GM12891 (cell line): ENCODE data around the gene IRF8.
"Not testable (repeated sequence)": the region's sequence is repeated elsewhere in the genome, so short reads cannot be mapped to it uniquely, and the experiment has no call there.

Source experiments
- DNase-seq: peaks from one replicate; pipeline ENCODE4 v3.0.0; 2011; ENCODE audit warnings: low spot score; ENCODE audit not compliant: insufficient read length
- FAIRE-seq: peaks from 2 replicates; lab custom pipeline; 2011; peaks lifted over from hg19 to GRCh38; lab: Jason Lieb, UNC
- PAX5 ChIP-seq: IDR thresholded peaks from 2 replicates; pipeline ENCODE4 v1.6.1; 2011; ENCODE audit warnings: low read length, moderate library complexity, mild to moderate bottlenecking; ENCODE audit not compliant: insufficient read depth, severe bottlenecking
- POLR2A ChIP-seq: IDR thresholded peaks from 2 replicates; pipeline ENCODE4 v1.6.1; 2011; ENCODE audit warnings: low read depth, low read length, control low read depth
- POLR2AphosphoS5 ChIP-seq: IDR thresholded peaks from 2 replicates; pipeline ENCODE4 v1.6.1; 2011; ENCODE audit warnings: low read depth, low read length, control low read depth
- POU2F2 ChIP-seq: IDR thresholded peaks from 2 replicates; pipeline ENCODE4 v1.6.1; 2011; ENCODE audit warnings: low read depth, mild to moderate bottlenecking, control low read depth, low read length, moderate library complexity
- SPI1 ChIP-seq: IDR thresholded peaks from 2 replicates; pipeline ENCODE4 v1.6.1; 2011; ENCODE audit warnings: low read depth, low read length, control low read depth
- TAF1 ChIP-seq: IDR thresholded peaks from 2 replicates; pipeline ENCODE4 v1.6.1; 2011; ENCODE audit warnings: low read depth, low read length, control low read depth

IRF8 gene

DNA sequence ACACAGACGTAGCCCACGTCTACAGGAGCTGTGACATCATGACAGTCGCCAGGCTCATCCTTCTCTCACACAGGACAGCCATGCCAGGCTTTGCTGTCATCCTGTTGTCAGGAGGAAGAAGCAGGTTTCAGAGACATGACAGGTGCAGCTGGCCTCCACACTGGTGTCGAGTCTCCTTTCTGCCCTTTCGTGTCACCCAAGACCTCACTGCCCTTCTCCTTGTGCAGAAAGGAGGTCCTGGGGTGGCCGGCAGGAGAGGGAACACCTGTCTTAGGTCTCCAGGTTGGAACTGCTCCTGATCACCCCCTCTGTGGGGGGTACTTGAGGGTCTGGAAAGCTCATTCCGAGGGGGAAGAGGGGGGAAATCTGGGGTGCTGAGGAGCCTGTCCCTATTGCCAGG, 41.6 kb upstream of the IRF8 start:
- no peak for TF ChIP-seq POU2F2
- no peak for TF ChIP-seq PAX5
- TF ChIP-seq TAF1: no peak
- no peak for TF ChIP-seq SPI1
- no peak for TF ChIP-seq POLR2AphosphoS5
- no peak for TF ChIP-seq POLR2A
- FAIRE-seq (peak; percentile 81), DNase-seq (no peak)

DNA sequence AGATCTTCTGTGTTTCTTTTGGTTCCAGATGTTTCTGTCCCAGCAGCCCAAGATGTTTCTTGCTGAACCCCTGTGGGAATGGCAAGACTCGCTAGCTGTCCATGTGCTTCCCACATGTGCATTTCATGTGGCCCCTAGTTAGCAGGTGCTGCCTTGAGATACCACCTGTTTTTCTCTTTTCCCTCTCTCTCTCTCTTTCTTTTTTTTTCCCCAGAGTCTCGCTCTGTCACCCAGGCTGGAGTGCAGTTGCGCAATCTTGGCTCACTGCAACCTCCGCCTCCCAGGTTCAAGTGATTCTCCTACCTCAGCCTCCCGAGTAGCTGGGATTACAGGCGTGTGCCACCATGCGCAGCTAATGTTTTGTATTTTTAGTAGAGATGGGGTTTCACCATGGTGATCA, 40.4 kb upstream of the IRF8 start:
- not testable (repeated sequence) for FAIRE-seq, DNase-seq

GRCh38 chr16:85858984-85859817, 39.8 kb upstream of the IRF8 start:
- FAIRE-seq (no peak), DNase-seq (no peak)
- no peak for TF ChIP-seq POLR2AphosphoS5
- TF ChIP-seq PAX5: no peak
- no peak for TF ChIP-seq TAF1
- no peak for TF ChIP-seq SPI1
- no peak for TF ChIP-seq POU2F2
- no peak for TF ChIP-seq POLR2A

- FAIRE-seq: no peak
- no peak for DNase-seq
- TF ChIP-seq POLR2A (no peak), POLR2AphosphoS5 (no peak), POU2F2 (no peak)
Measured at GRCh38 chr16:85859818-85860125, 39.2 kb upstream of the IRF8 start.

- TF ChIP-seq POU2F2: 0 out of 2 replicates have a peak, but pooled peaks have one; percentile 6
- no peak for TF ChIP-seq TAF1
- no peak for TF ChIP-seq PAX5
- TF ChIP-seq SPI1: peak; percentile 93
- TF ChIP-seq POLR2AphosphoS5: no peak
- DNase-seq (no peak), FAIRE-seq (peak; percentile 52)
Measured at GRCh38 chr16:85860413-85861094, 38.4 kb upstream of the IRF8 start.

GRCh38 chr16:85861095-85861825, 37.7 kb upstream of the IRF8 start:
- no peak for FAIRE-seq
- TF ChIP-seq SPI1 (no peak), PAX5 (no peak), POU2F2 (no peak), POLR2A (no peak), TAF1 (no peak), POLR2AphosphoS5 (no peak)
- DNase-seq: no peak

- FAIRE-seq (no peak), DNase-seq (no peak)
- no peak for TF ChIP-seq POU2F2
- no peak for TF ChIP-seq PAX5
- no peak for TF ChIP-seq SPI1
- no peak for TF ChIP-seq TAF1
- no peak for TF ChIP-seq POLR2AphosphoS5
- TF ChIP-seq POLR2A: no peak
Measured at GRCh38 chr16:85862476-85863383, 36.2 kb upstream of the IRF8 start.

DNA sequence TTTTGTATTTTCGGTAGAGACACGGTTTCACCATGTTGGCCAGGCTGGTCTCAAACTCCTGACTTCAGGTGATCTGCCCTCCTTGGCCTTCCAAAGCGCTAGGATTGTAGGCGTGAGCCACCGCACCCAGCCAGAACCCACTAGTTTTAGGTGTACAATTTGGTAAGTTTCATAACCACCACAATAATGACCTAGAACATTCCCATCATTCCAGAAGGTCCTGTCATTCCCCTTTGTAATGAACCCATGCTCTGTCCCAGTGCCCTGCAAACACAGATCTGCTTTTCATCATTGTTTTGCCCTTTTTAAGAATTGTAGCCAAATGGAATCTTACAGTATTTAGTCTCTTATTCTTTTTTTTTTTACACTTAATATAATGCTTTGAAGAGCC, 35.6 kb upstream of the IRF8 start:
- no peak for DNase-seq
- no peak for FAIRE-seq
- TF ChIP-seq POLR2A (no peak), POLR2AphosphoS5 (no peak), POU2F2 (no peak), SPI1 (no peak), PAX5 (no peak), TAF1 (no peak)

GRCh38 chr16:85864965-85865364, 34.0 kb upstream of the IRF8 start:
- FAIRE-seq (no peak), DNase-seq (no peak)
- no peak for TF ChIP-seq POLR2AphosphoS5
- TF ChIP-seq POLR2A: no peak
- TF ChIP-seq PAX5: no peak
- no peak for TF ChIP-seq TAF1
- TF ChIP-seq SPI1: no peak
- no peak for TF ChIP-seq POU2F2

DNA sequence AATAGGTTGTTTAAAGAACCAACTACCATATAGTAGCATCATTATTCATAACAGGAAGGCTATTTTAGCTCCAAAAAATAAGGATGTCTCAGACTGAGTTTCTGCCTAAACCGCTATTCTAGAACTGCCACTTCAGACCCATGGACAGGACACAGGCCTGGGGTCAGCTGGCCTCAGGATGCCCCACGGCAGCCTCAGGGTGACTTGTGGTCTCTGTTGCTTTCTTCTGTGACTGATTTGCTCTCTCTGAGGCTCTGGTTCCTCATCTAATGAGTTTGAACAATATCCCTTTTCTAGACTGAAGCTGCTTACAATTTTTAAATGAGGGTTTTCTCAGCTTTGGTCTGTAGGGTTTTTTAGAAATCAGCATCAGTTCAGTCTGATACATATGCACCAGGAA, 31.8 kb upstream of the IRF8 start:
- no peak for DNase-seq
- TF ChIP-seq POU2F2 (no peak), POLR2A (no peak), SPI1 (no peak), TAF1 (no peak), PAX5 (no peak), POLR2AphosphoS5 (no peak)
- no peak for FAIRE-seq
